HCT116 (cell line): ENCODE data around the gene DBF4. TPM values are rescaled to one million over a fixed set of nuclear protein-coding genes. Genes with fewer than 3 reads are reported as not detected.
"Not testable (repeated sequence)": the region's sequence is repeated elsewhere in the genome, so short reads cannot be mapped to it uniquely, and the experiment has no call there.

Experiments
- ATAC-seq: fragments of 200-7000 bp; cut with Tn5 transposase; 2 replicates; pipeline ENCODE4 v1.9.1; 2020; ENCODE audit warnings: mild to moderate bottlenecking, moderate library complexity
- BruUV-seq: library from RNA; stranded (reverse); fragments of 400-500 nt; replicated peaks from 2 replicates; lab custom pipeline; 2021; lab: Mats Ljungman, UMichigan
- CTCF ChIA-PET: fragments of 300-600 bp; sonication (Branson Sonifier 250); formaldehyde crosslinking; loops from one replicate; lab custom pipeline; 2021; ENCODE audit warnings: antibody characterized with exemption; lab: Charles Lee
- POLR2A ChIA-PET: fragments of 300-600, 350-600 bp; sonication (Branson Sonifier 250); formaldehyde crosslinking; loops from one replicate; lab custom pipeline; 2021; ENCODE audit warnings: antibody characterized with exemption; lab: Charles Lee
- RAD21 ChIA-PET, 2 experiments: fragments of 300-600 bp; sonication (Branson Sonifier 250); formaldehyde crosslinking; loops; one replicate each; lab custom pipeline; 2023; ENCODE audit warnings: low total read pairs in 2 of 2; ENCODE audit not compliant: uncharacterized antibody in 2 of 2, unreplicated experiment in 2 of 2, low non-redundant PET in 1 of 2; lab: Charles Lee
- DNase-seq: peaks from one replicate; pipeline ENCODE4 v3.0.0-alpha.2; 2010; ENCODE audit warnings: low read depth, low spot score
- H2AFZ ChIP-seq: fragments of 200-600 bp; shearing (Covaris generic), sonication (generic); 2 replicates; pipeline ENCODE4 v1.6.1; 2017; ENCODE audit warnings: low read depth, mixed run types, mixed read lengths, antibody characterized with exemption, low read length; ENCODE audit not compliant: poor library complexity, severe bottlenecking
- H3K27ac ChIP-seq: 2 replicates; pipeline ENCODE4 v1.5.1; 2012; ENCODE audit warnings: low read depth, low read length
- H3K27me3 ChIP-seq: fragments of 200-600 bp; sonication (generic); 2 replicates; pipeline ENCODE4 v1.6.1; 2016; ENCODE audit warnings: mixed run types, low read length, mixed read lengths; ENCODE audit not compliant: insufficient read depth
- H3K36me3 ChIP-seq, 2 experiments: fragments of 200-500 bp in 1 of 2; fragments of 200-600 bp in 1 of 2; sonication (Bioruptor generic) in 1 of 2; sonication (generic) in 1 of 2; 2 replicates each; pipeline versions ENCODE4 v1.5.1 to v1.6.1; 2014 to 2016; ENCODE audit warnings: low read length in 2 of 2, inconsistent platforms in 1 of 2, mixed read lengths in 1 of 2, mixed run types in 1 of 2; ENCODE audit not compliant: insufficient read depth in 2 of 2, control insufficient read depth in 1 of 2
- H3K4me1 ChIP-seq, 2 experiments: fragments of 200-600 bp in 1 of 2; sonication (generic) in 1 of 2; 2 replicates each; pipeline versions ENCODE4 v1.5.1 to v1.6.1; 2012 to 2017; ENCODE audit warnings: low read length in 2 of 2, inconsistent platforms in 1 of 2, mild to moderate bottlenecking in 1 of 2, mixed read lengths in 1 of 2, mixed run types in 1 of 2, moderate library complexity in 1 of 2; ENCODE audit not compliant: insufficient read depth in 2 of 2, control insufficient read depth in 1 of 2
- H3K4me2 ChIP-seq: fragments of 200-600 bp; sonication (generic); 2 replicates; pipeline ENCODE4 v1.6.1; 2017; ENCODE audit warnings: mixed run types, low read length, mixed read lengths
- H3K4me3 ChIP-seq, 2 experiments: fragments of 200-600 bp in 1 of 2; sonication (generic) in 1 of 2; replicated peaks in 1 of 2; 2 replicates each; pipeline ENCODE4 v1.5.1; 2011 to 2016; ENCODE audit warnings: low read length in 2 of 2, control low read depth in 1 of 2, low read depth in 1 of 2, mild to moderate bottlenecking in 1 of 2, mixed read lengths in 1 of 2, mixed run types in 1 of 2
- H3K79me2 ChIP-seq: fragments of 200-600 bp; sonication (generic); 2 replicates; pipeline ENCODE4 v1.6.1; 2017; ENCODE audit warnings: mild to moderate bottlenecking, mixed run types, low read length, moderate library complexity, mixed read lengths; ENCODE audit not compliant: insufficient read depth
- H3K9ac ChIP-seq: fragments of 200-600 bp; sonication (generic); 2 replicates; pipeline ENCODE4 v1.6.1; 2016; ENCODE audit warnings: low read length, mixed read lengths
- H3K9me2 ChIP-seq: fragments of 200-600 bp; sonication (generic), shearing (Covaris generic); 2 replicates; pipeline ENCODE4 v1.6.1; 2017; ENCODE audit warnings: mixed run types, mild to moderate bottlenecking, moderate library complexity; ENCODE audit not compliant: insufficient read depth
- H3K9me3 ChIP-seq, 2 experiments: fragments of 200-500 bp in 1 of 2; fragments of 200-600 bp in 1 of 2; sonication (Bioruptor generic) in 1 of 2; sonication (generic) in 1 of 2; 2 replicates each; pipeline ENCODE4 v1.6.1; 2014 to 2017; ENCODE audit warnings: low read length in 2 of 2, mixed read lengths in 2 of 2, inconsistent platforms in 1 of 2, low read depth in 1 of 2, mild to moderate bottlenecking in 1 of 2, mixed run types in 1 of 2, moderate library complexity in 1 of 2; ENCODE audit not compliant: control insufficient read depth in 1 of 2, insufficient read depth in 1 of 2
- H4K20me1 ChIP-seq: fragments of 200-600 bp; sonication (generic), shearing (Covaris generic); 2 replicates; pipeline ENCODE4 v1.6.1; 2017; ENCODE audit warnings: mixed run types, mild to moderate bottlenecking, moderate library complexity; ENCODE audit not compliant: insufficient read depth
- CBX3 ChIP-seq: IDR thresholded peaks from 2 replicates; pipeline ENCODE4 v1.6.1; 2012; ENCODE audit warnings: low read depth
- CEBPB ChIP-seq: IDR thresholded peaks from 2 replicates; pipeline ENCODE4 v1.6.1; 2012; ENCODE audit warnings: low read depth
- EZH2 ChIP-seq: fragments of 200-600 bp; sonication (generic); IDR thresholded peaks from 2 replicates; pipeline ENCODE4 v1.6.1; 2017; ENCODE audit warnings: antibody characterized with exemption, mixed run types
- JUND ChIP-seq: IDR thresholded peaks from 2 replicates; pipeline ENCODE4 v1.6.1; 2012
- MAX ChIP-seq: IDR thresholded peaks from 2 replicates; pipeline ENCODE4 v1.6.1; 2012
- POLR2A ChIP-seq: IDR thresholded peaks from 2 replicates; pipeline ENCODE4 v1.7.0; 2011; ENCODE audit warnings: borderline replicate concordance; ENCODE audit not compliant: insufficient read depth, insufficient read length; ENCODE audit errors: extremely low read depth
- SIN3A ChIP-seq: IDR thresholded peaks from 2 replicates; pipeline ENCODE4 v1.6.1; 2012; ENCODE audit warnings: low read depth
- SRF ChIP-seq: IDR thresholded peaks from 2 replicates; pipeline ENCODE4 v1.6.1; 2012; ENCODE audit warnings: low read depth
- ZFX ChIP-seq: fragments of 450-650 bp; IDR thresholded peaks from 2 replicates; pipeline ENCODE4 v1.6.1; 2017
- ZNF274 ChIP-seq: fragments of 200-500 bp; sonication (Bioruptor generic); IDR thresholded peaks from 2 replicates; pipeline ENCODE4 v1.6.1; 2014; ENCODE audit warnings: mild to moderate bottlenecking, low read depth, low read length, inconsistent platforms
- intact Hi-C: fragments of 100-400 bp; cut with micrococcal nuclease; formaldehyde crosslinking; loops from 2 replicates; pipeline ENCODE4 v1.10.0; 2022
- total RNA-seq: library from RNA; stranded (reverse); gene quantifications from one replicate; pipeline ENCODE4 v1.2.1, GENCODE V29; 2021; ENCODE audit not compliant: unreplicated experiment
- TF ChIP-seq, protein P1 (sequence below): IDR thresholded peaks from 2 replicates; pipeline ENCODE4 v1.6.1; 2011; ENCODE audit warnings: mild to moderate bottlenecking, low read length, moderate library complexity; ENCODE audit not compliant: insufficient replicate concordance; ENCODE audit errors: extremely low read depth
- TF ChIP-seq, protein P2 (sequence below): IDR thresholded peaks from 2 replicates; pipeline ENCODE4 v1.6.1; 2012; ENCODE audit warnings: low read depth

Gene DBF4
- total RNA-seq, 1 experiment from 2014 or later, result 62.2 TPM

DNA sequence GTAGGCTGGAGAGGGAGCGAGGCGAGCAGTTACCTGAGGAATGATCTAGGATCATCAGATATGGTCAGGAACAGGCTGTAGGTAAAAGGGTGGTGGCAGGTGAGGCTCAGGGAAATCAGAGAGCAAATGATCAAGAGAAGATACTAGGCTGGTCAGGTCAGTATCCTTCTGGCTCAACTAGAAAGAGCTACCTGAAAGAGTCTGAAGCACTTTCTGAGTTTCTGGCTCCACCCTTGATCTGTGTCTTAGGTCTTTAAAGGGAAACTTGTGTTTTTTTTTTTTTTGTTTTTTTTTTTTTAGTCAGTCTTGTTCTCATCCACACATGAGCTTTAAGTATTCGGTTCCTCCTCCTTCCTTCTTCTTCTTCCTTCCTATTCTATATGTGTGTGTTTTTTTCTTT is 68.3 kb downstream of the DBF4 start (continued):
- TF ChIP-seq CEBPB (no peak), ZNF274 (no peak)

GRCh38 chr7:87945926-87946325 is 69.6 kb downstream of the DBF4 start:
- H3K36me3 ChIP-seq, H3K4me2 ChIP-seq, H3K4me1 ChIP-seq, H3K9me3 ChIP-seq, POLR2A ChIA-PET, H3K27me3 ChIP-seq, DNase-seq, H3K4me3 ChIP-seq, H2AFZ ChIP-seq, H3K9me2 ChIP-seq, ATAC-seq, intact Hi-C loops, RAD21 ChIA-PET, H3K79me2 ChIP-seq, H3K9ac ChIP-seq, CTCF ChIA-PET, H4K20me1 ChIP-seq, BruUV-seq, H3K27ac ChIP-seq: not testable (repeated sequence)

DNA sequence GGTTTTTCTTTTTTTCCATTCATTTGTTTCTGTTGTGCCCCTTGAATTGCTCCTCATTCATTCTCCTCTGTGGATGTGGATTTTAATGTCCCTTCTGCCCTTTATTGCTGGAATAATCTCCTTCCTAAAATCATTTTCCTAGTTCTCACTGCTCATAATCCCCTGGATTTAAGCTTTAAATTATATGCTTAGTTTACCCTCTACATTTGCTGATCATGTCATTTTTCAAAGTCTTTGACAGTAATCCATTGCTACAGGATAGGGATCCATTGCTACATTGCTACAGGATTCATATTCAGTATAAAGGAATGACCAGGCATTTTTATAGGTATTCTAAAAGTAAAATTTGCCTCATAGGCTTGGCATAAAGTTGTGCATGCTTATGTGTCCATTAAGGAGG is 72.1 kb downstream of the DBF4 start:
- no TSS peak for BruUV-seq
- CTCF ChIA-PET, result no interaction called here
- no peak for TF ChIP-seq CBX3
- TF ChIP-seq SIN3A, result no peak
- TF ChIP-seq, protein P1, sequence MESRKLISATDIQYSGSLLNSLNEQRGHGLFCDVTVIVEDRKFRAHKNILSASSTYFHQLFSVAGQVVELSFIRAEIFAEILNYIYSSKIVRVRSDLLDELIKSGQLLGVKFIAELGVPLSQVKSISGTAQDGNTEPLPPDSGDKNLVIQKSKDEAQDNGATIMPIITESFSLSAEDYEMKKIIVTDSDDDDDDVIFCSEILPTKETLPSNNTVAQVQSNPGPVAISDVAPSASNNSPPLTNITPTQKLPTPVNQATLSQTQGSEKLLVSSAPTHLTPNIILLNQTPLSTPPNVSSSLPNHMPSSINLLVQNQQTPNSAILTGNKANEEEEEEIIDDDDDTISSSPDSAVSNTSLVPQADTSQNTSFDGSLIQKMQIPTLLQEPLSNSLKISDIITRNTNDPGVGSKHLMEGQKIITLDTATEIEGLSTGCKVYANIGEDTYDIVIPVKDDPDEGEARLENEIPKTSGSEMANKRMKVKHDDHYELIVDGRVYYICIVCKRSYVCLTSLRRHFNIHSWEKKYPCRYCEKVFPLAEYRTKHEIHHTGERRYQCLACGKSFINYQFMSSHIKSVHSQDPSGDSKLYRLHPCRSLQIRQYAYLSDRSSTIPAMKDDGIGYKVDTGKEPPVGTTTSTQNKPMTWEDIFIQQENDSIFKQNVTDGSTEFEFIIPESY, result no peak
- TF ChIP-seq ZFX, result no peak
- TF ChIP-seq POLR2A, result no peak
- TF ChIP-seq SRF, result no peak
- TF ChIP-seq, protein P2, sequence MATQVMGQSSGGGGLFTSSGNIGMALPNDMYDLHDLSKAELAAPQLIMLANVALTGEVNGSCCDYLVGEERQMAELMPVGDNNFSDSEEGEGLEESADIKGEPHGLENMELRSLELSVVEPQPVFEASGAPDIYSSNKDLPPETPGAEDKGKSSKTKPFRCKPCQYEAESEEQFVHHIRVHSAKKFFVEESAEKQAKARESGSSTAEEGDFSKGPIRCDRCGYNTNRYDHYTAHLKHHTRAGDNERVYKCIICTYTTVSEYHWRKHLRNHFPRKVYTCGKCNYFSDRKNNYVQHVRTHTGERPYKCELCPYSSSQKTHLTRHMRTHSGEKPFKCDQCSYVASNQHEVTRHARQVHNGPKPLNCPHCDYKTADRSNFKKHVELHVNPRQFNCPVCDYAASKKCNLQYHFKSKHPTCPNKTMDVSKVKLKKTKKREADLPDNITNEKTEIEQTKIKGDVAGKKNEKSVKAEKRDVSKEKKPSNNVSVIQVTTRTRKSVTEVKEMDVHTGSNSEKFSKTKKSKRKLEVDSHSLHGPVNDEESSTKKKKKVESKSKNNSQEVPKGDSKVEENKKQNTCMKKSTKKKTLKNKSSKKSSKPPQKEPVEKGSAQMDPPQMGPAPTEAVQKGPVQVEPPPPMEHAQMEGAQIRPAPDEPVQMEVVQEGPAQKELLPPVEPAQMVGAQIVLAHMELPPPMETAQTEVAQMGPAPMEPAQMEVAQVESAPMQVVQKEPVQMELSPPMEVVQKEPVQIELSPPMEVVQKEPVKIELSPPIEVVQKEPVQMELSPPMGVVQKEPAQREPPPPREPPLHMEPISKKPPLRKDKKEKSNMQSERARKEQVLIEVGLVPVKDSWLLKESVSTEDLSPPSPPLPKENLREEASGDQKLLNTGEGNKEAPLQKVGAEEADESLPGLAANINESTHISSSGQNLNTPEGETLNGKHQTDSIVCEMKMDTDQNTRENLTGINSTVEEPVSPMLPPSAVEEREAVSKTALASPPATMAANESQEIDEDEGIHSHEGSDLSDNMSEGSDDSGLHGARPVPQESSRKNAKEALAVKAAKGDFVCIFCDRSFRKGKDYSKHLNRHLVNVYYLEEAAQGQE, result no peak
- TF ChIP-seq JUND, result no peak
- no peak for TF ChIP-seq EZH2
- no peak for TF ChIP-seq MAX
- no peak for TF ChIP-seq ZNF274

More for the DNA sequence above, 72.1 kb downstream of the DBF4 start:
- H3K36me3 ChIP-seq, result no peaks in the 10 kb centered on the region
- no peak overlapping the region for H2AFZ ChIP-seq
- no peak overlapping the region for H3K4me3 ChIP-seq
- ChIA-PET POLR2A (no interaction called here), RAD21 (no interaction called here)
- ATAC-seq (no peak), DNase-seq (no peak)
- H4K20me1 ChIP-seq, result no peaks in the 10 kb centered on the region
- H3K27me3 ChIP-seq, result no peaks in the 10 kb centered on the region
- no peaks in the 10 kb centered on the region for H3K79me2 ChIP-seq
- H3K9ac ChIP-seq, result no peak overlapping the region
- no peak overlapping the region for H3K4me2 ChIP-seq
- no peaks in the 10 kb centered on the region for H3K4me1 ChIP-seq
- intact Hi-C loops, result no loop called here
- no peaks in the 10 kb centered on the region for H3K9me3 ChIP-seq
- no peaks in the 10 kb centered on the region for H3K9me2 ChIP-seq
- no peak overlapping the region for H3K27ac ChIP-seq
